Tibial nerve (tissue), 4 donors: ENCODE data around the gene PIGP.

Experiments
- EP300 ChIP-seq, 2 donors: sonication (generic); formaldehyde crosslinking; IDR thresholded peaks; one replicate each; pipeline ENCODE4 v1.6.1; 2017; ENCODE audit warnings: antibody characterized with exemption in 2 of 2, mild to moderate bottlenecking in 1 of 2
- POLR2A ChIP-seq, 2 donors: fragments of 450-650 bp; IDR thresholded peaks; one replicate each; pipeline ENCODE4 v1.6.1; 2017; ENCODE audit warnings: antibody characterized with exemption in 2 of 2, mild to moderate bottlenecking in 2 of 2, moderate library complexity in 2 of 2
- TF ChIP-seq, protein P1 (sequence below), 5 experiments: fragments of 200-600 bp in 3 of 5; fragments of 450-650 bp in 2 of 5; sonication (generic) in 3 of 5; IDR thresholded peaks; one replicate each; pipeline ENCODE4 v1.5.1; 2016 to 2019; ENCODE audit warnings: antibody characterized with exemption in 5 of 5, mild to moderate bottlenecking in 3 of 5, moderate library complexity in 2 of 5

- TF ChIP-seq, protein P1, sequence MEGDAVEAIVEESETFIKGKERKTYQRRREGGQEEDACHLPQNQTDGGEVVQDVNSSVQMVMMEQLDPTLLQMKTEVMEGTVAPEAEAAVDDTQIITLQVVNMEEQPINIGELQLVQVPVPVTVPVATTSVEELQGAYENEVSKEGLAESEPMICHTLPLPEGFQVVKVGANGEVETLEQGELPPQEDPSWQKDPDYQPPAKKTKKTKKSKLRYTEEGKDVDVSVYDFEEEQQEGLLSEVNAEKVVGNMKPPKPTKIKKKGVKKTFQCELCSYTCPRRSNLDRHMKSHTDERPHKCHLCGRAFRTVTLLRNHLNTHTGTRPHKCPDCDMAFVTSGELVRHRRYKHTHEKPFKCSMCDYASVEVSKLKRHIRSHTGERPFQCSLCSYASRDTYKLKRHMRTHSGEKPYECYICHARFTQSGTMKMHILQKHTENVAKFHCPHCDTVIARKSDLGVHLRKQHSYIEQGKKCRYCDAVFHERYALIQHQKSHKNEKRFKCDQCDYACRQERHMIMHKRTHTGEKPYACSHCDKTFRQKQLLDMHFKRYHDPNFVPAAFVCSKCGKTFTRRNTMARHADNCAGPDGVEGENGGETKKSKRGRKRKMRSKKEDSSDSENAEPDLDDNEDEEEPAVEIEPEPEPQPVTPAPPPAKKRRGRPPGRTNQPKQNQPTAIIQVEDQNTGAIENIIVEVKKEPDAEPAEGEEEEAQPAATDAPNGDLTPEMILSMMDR (IDR thresholded peaks at IDR 0.05): no peak
- no peak for TF ChIP-seq EP300 (IDR thresholded peaks at IDR 0.05)
- no peak for TF ChIP-seq POLR2A (IDR thresholded peaks at IDR 0.05)
These were observed 8.0 kb downstream of the PIGP start for GRCh38 chr21:37064841-37065240.
